HepG2 (cell line): ENCODE data around the gene CAPN10. TPM values are rescaled to one million over a fixed set of nuclear protein-coding genes. Genes with fewer than 3 reads are reported as not detected.

Experiments
- ATAC-seq: fragments of 200-7000 bp; cut with Tn5 transposase; 3 replicates; pipeline ENCODE4 v1.9.1; 2020; ENCODE audit warnings: mild to moderate bottlenecking, moderate library complexity
- BruUV-seq: library from RNA; stranded (reverse); fragments of 400-500 nt; replicated peaks from 2 replicates; lab custom pipeline; 2021; lab: Mats Ljungman, UMichigan
- CTCF ChIA-PET: fragments of 300-600 bp; formaldehyde crosslinking; extraction: SDS; loops from one replicate; lab custom pipeline; 2021; ENCODE audit warnings: low total read pairs, inconsistent platforms, low intra/inter-chr PET ratio; lab: Yijun Ruan, JAX
- POLR2A ChIA-PET: fragments of 350-600 bp; sonication (Branson Sonifier 250); formaldehyde crosslinking; loops from one replicate; lab custom pipeline; 2020; ENCODE audit warnings: antibody characterized with exemption, inconsistent platforms; lab: Yijun Ruan, JAX
- DNase-seq: peaks from one replicate; pipeline ENCODE4 v3.0.0-alpha.2; 2015; ENCODE audit warnings: low spot score
- FAIRE-seq: peaks from 3 replicates; lab custom pipeline; 2011; peaks lifted over from hg19 to GRCh38; lab: Jason Lieb, UNC
- H2AFZ ChIP-seq: one replicate; pipeline ENCODE4 v1.6.1; 2011; ENCODE audit warnings: low read length, inconsistent platforms
- H3K27ac ChIP-seq: fragments of 300-600 bp; 3 replicates; pipeline ENCODE4 v1.8.0; 2011; ENCODE audit warnings: mixed run types, mild to moderate bottlenecking, mixed read lengths, low read length, inconsistent platforms; ENCODE audit not compliant: insufficient read depth; ENCODE audit errors: extremely low read length
- H3K27me3 ChIP-seq, 2 experiments: fragments of 200-600 bp in 1 of 2; 2 replicates in 1 of 2; 3 replicates in 1 of 2; pipeline versions ENCODE4 v1.6.0 to v1.8.0; 2011; ENCODE audit warnings: low read length in 2 of 2, mild to moderate bottlenecking in 2 of 2, moderate library complexity in 2 of 2, inconsistent platforms in 1 of 2; ENCODE audit not compliant: insufficient read depth in 2 of 2, control insufficient read depth in 1 of 2
- H3K36me3 ChIP-seq, 2 experiments: fragments of 200-600 bp in 1 of 2; replicated peaks in 1 of 2; 2 replicates in 1 of 2; 3 replicates in 1 of 2; pipeline versions ENCODE4 v1.5.1 to v1.8.0; 2011; ENCODE audit warnings: low read length in 2 of 2, inconsistent platforms in 1 of 2; ENCODE audit not compliant: insufficient read depth in 2 of 2, control insufficient read depth in 1 of 2
- H3K4me1 ChIP-seq: 2 replicates; pipeline ENCODE4 v1.5.1; 2012; ENCODE audit warnings: low read length, inconsistent platforms; ENCODE audit not compliant: insufficient read depth
- H3K4me2 ChIP-seq: 2 replicates; pipeline ENCODE4 v1.6.0; 2011; ENCODE audit warnings: low read depth, low read length, inconsistent platforms
- H3K4me3 ChIP-seq, 3 experiments: fragments of 200-600 bp in 1 of 3; sonication (generic), shearing (Covaris generic) in 1 of 3; replicated peaks in 1 of 3; 2 replicates each; pipeline ENCODE4 v1.5.1; 2011 to 2016; ENCODE audit warnings: low read length in 3 of 3, inconsistent platforms in 2 of 3, low read depth in 2 of 3, mild to moderate bottlenecking in 2 of 3, control low read depth in 1 of 3, mixed read lengths in 1 of 3; ENCODE audit not compliant: insufficient read depth in 1 of 3
- H3K79me2 ChIP-seq: one replicate; pipeline ENCODE4 v1.6.1; 2011; ENCODE audit warnings: low read length, inconsistent platforms; ENCODE audit not compliant: insufficient read depth
- H3K9ac ChIP-seq: 2 replicates; pipeline ENCODE4 v1.6.0; 2011; ENCODE audit warnings: mild to moderate bottlenecking, low read depth, low read length, inconsistent platforms; ENCODE audit not compliant: insufficient read depth
- H3K9me3 ChIP-seq: 2 replicates; pipeline ENCODE4 v1.5.1; 2012; ENCODE audit warnings: mild to moderate bottlenecking, low read length
- H4K20me1 ChIP-seq: 2 replicates; pipeline ENCODE4 v1.6.0; 2011; ENCODE audit warnings: inconsistent platforms, mild to moderate bottlenecking, low read length, moderate library complexity; ENCODE audit not compliant: insufficient read depth
- ARHGAP35 ChIP-seq: sonication (generic); formaldehyde crosslinking; IDR thresholded peaks from 2 replicates; pipeline ENCODE4 v1.9.0; 2022; ENCODE audit warnings: mild to moderate bottlenecking, inconsistent platforms, moderate library complexity, missing genetic modification reagents, borderline replicate concordance
- CCDC6 ChIP-seq: sonication (generic); formaldehyde crosslinking; IDR thresholded peaks from 2 replicates; pipeline ENCODE4 v1.8.1; 2022; ENCODE audit warnings: mild to moderate bottlenecking, missing genetic modification reagents, moderate library complexity
- CENPT ChIP-seq: sonication (generic); formaldehyde crosslinking; IDR thresholded peaks from 2 replicates; pipeline ENCODE4 v1.8.0; 2022; ENCODE audit warnings: low read depth, mild to moderate bottlenecking, moderate library complexity, missing genetic modification reagents
- CHD2 ChIP-seq: IDR thresholded peaks from 2 replicates; pipeline ENCODE4 v1.6.1; 2011; ENCODE audit warnings: low read depth, low read length, improper control_type of control experiment
- EEA1 ChIP-seq: sonication (generic); formaldehyde crosslinking; IDR thresholded peaks from 2 replicates; pipeline ENCODE4 v1.5.1; 2020; ENCODE audit warnings: mild to moderate bottlenecking, missing genetic modification reagents, borderline replicate concordance
- GABPB1 ChIP-seq: IDR thresholded peaks from 2 replicates; pipeline ENCODE4 v1.6.1; 2016; ENCODE audit warnings: mild to moderate bottlenecking, missing genetic modification reagents, moderate library complexity, missing compliant biosample characterization
- GZF1 ChIP-seq: sonication (generic); formaldehyde crosslinking; IDR thresholded peaks from 2 replicates; pipeline ENCODE4 v1.5.1; 2020; ENCODE audit warnings: mild to moderate bottlenecking, missing genetic modification reagents
- IRX3 ChIP-seq: sonication (generic); formaldehyde crosslinking; IDR thresholded peaks from 2 replicates; pipeline ENCODE4 v1.8.1; 2023; ENCODE audit warnings: mild to moderate bottlenecking, low read depth, missing genetic modification reagents, borderline replicate concordance
- ISL2 ChIP-seq: sonication (generic); formaldehyde crosslinking; IDR thresholded peaks from 2 replicates; pipeline ENCODE4 v1.5.0; 2020; ENCODE audit warnings: missing genetic modification reagents
- JARID2 ChIP-seq: sonication (generic); formaldehyde crosslinking; IDR thresholded peaks from 2 replicates; pipeline ENCODE4 v1.8.1; 2023; ENCODE audit warnings: missing genetic modification reagents, inconsistent platforms; ENCODE audit not compliant: insufficient replicate concordance
- MEIS1 ChIP-seq: sonication (generic); formaldehyde crosslinking; IDR thresholded peaks from 2 replicates; pipeline ENCODE4 v1.9.0; 2021; ENCODE audit warnings: mild to moderate bottlenecking, missing genetic modification reagents, moderate library complexity, borderline replicate concordance
- MTF2 ChIP-seq: sonication (generic); formaldehyde crosslinking; IDR thresholded peaks from 2 replicates; pipeline ENCODE4 v1.5.0; 2020; ENCODE audit warnings: missing genetic modification reagents, borderline replicate concordance
- REL ChIP-seq: sonication (generic); formaldehyde crosslinking; conservative IDR thresholded peaks from 2 replicates; pipeline ENCODE4 v1.8.0; 2022; ENCODE audit warnings: mild to moderate bottlenecking, missing genetic modification reagents, moderate library complexity
- SETDB1 ChIP-seq: sonication (generic); formaldehyde crosslinking; IDR thresholded peaks from 2 replicates; pipeline ENCODE4 v1.5.1; 2020; ENCODE audit warnings: missing genetic modification reagents, mild to moderate bottlenecking, borderline replicate concordance
- SRSF1 ChIP-seq: fragments of 200-400 bp; formaldehyde crosslinking; optimal IDR thresholded peaks from 2 replicates; pipeline ENCODE3; 2017; ENCODE audit warnings: mild to moderate bottlenecking, low read depth, low read length, moderate library complexity
- ZBTB8A ChIP-seq: sonication (generic); formaldehyde crosslinking; IDR thresholded peaks from 2 replicates; pipeline ENCODE4 v1.4.0; 2020; ENCODE audit warnings: mild to moderate bottlenecking, low read depth, missing genetic modification reagents, borderline replicate concordance
- ZNF331 ChIP-seq: sonication (generic); formaldehyde crosslinking; IDR thresholded peaks from 2 replicates; pipeline ENCODE4 v1.4.0; 2020; ENCODE audit warnings: missing genetic modification reagents
- WGBS: methylation state at CpG from one replicate; pipeline ENCODE4 v1.1.6; 2017; ENCODE audit warnings: low lambda C conversion rate; 5-methylcytosine and 5-hydroxymethylcytosine counted together
- in situ Hi-C: cut with HindIII; loops from 2 replicates; pipeline ENCODE4 v1.10.0; 2017; ENCODE audit warnings: low pct_unique_long_range_greater_than_20kb; ENCODE audit not compliant: extremely low pct_ligation_motif_present
- intact Hi-C: fragments of 100-400 bp; cut with micrococcal nuclease; formaldehyde crosslinking; loops from one replicate; pipeline ENCODE4 v1.10.0; 2022; ENCODE audit not compliant: unreplicated experiment
- polyA plus RNA-seq, 8 experiments: library from polyadenylated mRNA; depleted of rRNA in 3 of 8; stranded (reverse) in 7 of 8; unstranded in 1 of 8; fragments of >200 nt; fragmentation: Illumina TruSeq in 4 of 8; extraction: Trizol in 4 of 8; gene quantifications; 2 replicates each; pipeline versions ENCODE4 v1.2.1 to v1.2.3, GENCODE V29; 2011 to 2016; ENCODE audit warnings: low read depth in 4 of 8, missing spikeins in 1 of 8, mixed read lengths in 1 of 8; ENCODE audit not compliant: insufficient read depth in 1 of 8
- total RNA-seq, 5 experiments: library from RNA; depleted of rRNA; stranded (reverse); fragments of >200 nt; fragmentation: Illumina TruSeq; extraction: Trizol; gene quantifications; 2 replicates each; pipeline ENCODE4 v1.2.3, GENCODE V29; 2016; ENCODE audit warnings: low read depth in 1 of 5
- TF ChIP-seq, protein P1 (sequence below): sonication (generic); formaldehyde crosslinking; IDR thresholded peaks from 2 replicates; pipeline ENCODE4 v1.4.0; 2020; ENCODE audit warnings: mild to moderate bottlenecking, missing genetic modification reagents
- TF ChIP-seq, protein P2 (sequence below): sonication (generic); formaldehyde crosslinking; IDR thresholded peaks from 2 replicates; pipeline ENCODE4 v1.4.0; 2020; ENCODE audit warnings: low read depth, mild to moderate bottlenecking, missing genetic modification reagents
- TF ChIP-seq, protein P3 (sequence below): IDR thresholded peaks from 2 replicates; pipeline ENCODE4 v1.6.1; 2016; ENCODE audit warnings: low read depth, borderline replicate concordance
- TF ChIP-seq, protein P4 (sequence below): sonication (generic); formaldehyde crosslinking; IDR thresholded peaks from 2 replicates; pipeline ENCODE4 v1.4.0; 2020; ENCODE audit warnings: mild to moderate bottlenecking, low read depth, missing genetic modification reagents

Gene CAPN10
- total and polyA plus RNA-seq, 2 of the 13 experiments (the other 11 are each of a cell fraction or from before 2014, with no cell fraction given), result 27.6 to 32.4 TPM

DNA sequence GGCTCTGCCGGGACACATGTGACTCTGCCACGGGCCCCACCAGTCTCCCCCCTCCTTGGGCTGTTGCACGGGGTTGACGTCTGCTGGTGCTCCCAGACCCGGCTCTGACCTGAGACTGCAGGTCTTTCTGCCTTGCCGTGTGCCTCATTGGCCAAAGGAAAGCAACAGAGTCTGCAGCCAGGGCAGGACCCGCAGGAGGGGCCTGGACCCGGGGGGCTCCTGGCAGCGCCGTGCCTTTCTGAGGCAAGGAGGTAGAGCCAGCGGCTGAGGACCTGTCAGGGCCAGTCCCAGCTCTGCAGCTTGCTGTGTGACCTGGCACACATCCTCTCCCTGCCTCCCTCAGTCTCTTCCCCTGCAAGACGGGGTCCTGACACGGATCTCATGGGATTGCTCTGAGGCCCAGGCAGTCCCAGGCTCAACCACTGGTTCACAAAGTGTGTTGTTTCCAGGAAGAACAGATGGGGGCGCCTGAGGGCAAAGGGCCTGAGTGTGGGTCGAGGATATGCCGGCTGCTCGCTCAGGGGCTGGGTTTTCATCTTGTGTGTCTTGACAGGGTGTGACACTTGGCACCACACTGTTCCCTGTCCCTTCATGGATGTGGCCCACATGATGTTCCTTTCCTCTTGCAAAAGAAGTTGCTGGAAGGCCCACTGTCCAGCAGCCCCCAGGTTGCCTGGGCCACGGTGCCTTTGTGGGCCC, 9.0 kb downstream of the CAPN10 start (continued):
- TF ChIP-seq EEA1 (CRISPR knock-in tag), result no peak
- no peak for TF ChIP-seq IRX3 (CRISPR knock-in tag)
- no peak for TF ChIP-seq ISL2
- no peak for TF ChIP-seq GZF1 (CRISPR knock-in tag)
- no peak for TF ChIP-seq MTF2 (CRISPR knock-in tag)
- TF ChIP-seq SRSF1, result no peak
- TF ChIP-seq, protein P1, sequence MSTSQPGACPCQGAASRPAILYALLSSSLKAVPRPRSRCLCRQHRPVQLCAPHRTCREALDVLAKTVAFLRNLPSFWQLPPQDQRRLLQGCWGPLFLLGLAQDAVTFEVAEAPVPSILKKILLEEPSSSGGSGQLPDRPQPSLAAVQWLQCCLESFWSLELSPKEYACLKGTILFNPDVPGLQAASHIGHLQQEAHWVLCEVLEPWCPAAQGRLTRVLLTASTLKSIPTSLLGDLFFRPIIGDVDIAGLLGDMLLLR (CRISPR knock-in tag), result peak; percentile 62; the same call in 1 of the 2 replicates
- TF ChIP-seq CENPT (CRISPR knock-in tag), result no peak
- no peak for TF ChIP-seq CHD2

DNA sequence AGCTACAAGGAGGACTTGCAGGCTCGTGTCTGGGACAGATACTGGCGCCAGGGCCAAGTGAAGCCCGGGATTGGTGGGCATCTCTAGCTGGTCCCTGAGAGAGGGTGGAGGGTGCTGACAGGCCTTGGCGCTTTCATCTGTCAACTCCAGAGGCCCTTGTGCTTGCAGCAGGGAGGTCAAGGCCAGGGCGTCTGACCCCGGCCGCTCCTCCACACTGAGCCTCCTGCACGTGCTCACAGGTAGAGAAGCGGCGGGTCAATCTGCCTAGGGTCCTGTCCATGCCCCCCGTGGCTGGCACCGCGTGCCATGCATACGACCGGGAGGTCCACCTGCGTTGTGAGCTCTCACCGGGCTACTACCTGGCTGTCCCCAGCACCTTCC, 9.5 kb downstream of the CAPN10 start:
- Histone ChIP-seq H3K27me3 (no peaks in the 10 kb centered on the region), H3K79me2 (peaks cover 9% of the 10 kb centered on the region), H3K4me3 (no peak overlapping the region), H2AFZ (no peak overlapping the region), H3K4me2 (peak overlapping the region; percentile 62; the same call in 1 of the 2 replicates), H3K9me3 (no peaks in the 10 kb centered on the region), H4K20me1 (no peaks in the 10 kb centered on the region), H3K36me3 (peaks cover 14 to 24% of the 10 kb centered on the region in 2 experiments), H3K4me1 (peaks cover 35% of the 10 kb centered on the region), H3K9ac (0 out of 2 replicates have a peak overlapping the region, but pooled peaks have one; percentile 46), H3K27ac (peak overlapping the region; percentile 94)
- no peak for DNase-seq
- ATAC-seq, result no peak; the same call in 2 of the 3 replicates
- WGBS, result 82% methylated on average over 10 of the region's 17 CpGs
- POLR2A ChIA-PET, result interaction anchor here (0.7 to 2.7 kb wide), 5 partner anchors 9 to 30 kb away, joined by 4 to 22 read pairs (median 9); partner anchors contain the start of gene CAPN10
- no TSS peak for BruUV-seq
- CTCF ChIA-PET, result no interaction called here
- FAIRE-seq, result no peak
- in situ Hi-C loops (no loop called here), intact Hi-C loops (no loop called here)
- TF ChIP-seq ZBTB8A (CRISPR knock-in tag) (no peak), GABPB1 (peak; percentile 15; the same call in 1 of the 2 replicates), ARHGAP35 (CRISPR knock-in tag) (no peak), SETDB1 (no peak), MEIS1 (CRISPR knock-in tag) (no peak), ZNF331 (no peak), JARID2 (CRISPR knock-in tag) (no peak), CCDC6 (no peak), REL (CRISPR knock-in tag) (no peak)
- TF ChIP-seq, protein P2, sequence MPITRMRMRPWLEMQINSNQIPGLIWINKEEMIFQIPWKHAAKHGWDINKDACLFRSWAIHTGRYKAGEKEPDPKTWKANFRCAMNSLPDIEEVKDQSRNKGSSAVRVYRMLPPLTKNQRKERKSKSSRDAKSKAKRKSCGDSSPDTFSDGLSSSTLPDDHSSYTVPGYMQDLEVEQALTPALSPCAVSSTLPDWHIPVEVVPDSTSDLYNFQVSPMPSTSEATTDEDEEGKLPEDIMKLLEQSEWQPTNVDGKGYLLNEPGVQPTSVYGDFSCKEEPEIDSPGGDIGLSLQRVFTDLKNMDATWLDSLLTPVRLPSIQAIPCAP (CRISPR knock-in tag), result no peak
- TF ChIP-seq, protein P3, sequence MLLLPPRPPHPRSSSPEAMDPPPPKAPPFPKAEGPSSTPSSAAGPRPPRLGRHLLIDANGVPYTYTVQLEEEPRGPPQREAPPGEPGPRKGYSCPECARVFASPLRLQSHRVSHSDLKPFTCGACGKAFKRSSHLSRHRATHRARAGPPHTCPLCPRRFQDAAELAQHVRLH (CRISPR knock-in tag), result no peak
- TF ChIP-seq, protein P4, sequence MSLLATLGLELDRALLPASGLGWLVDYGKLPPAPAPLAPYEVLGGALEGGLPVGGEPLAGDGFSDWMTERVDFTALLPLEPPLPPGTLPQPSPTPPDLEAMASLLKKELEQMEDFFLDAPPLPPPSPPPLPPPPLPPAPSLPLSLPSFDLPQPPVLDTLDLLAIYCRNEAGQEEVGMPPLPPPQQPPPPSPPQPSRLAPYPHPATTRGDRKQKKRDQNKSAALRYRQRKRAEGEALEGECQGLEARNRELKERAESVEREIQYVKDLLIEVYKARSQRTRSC (CRISPR knock-in tag), result no peak
